GM19395 (cell line): ENCODE data around the gene KRTAP1-1.
"Not testable (repeated sequence)": the region's sequence is repeated elsewhere in the genome, so short reads cannot be mapped to it uniquely, and the experiment has no call there.

ENCODE experiments used
- ATAC-seq: cut with Tn5 transposase; IDR thresholded peaks from one replicate; pipeline ENCODE4 v1.9.1; 2021; ENCODE audit warnings: mild to moderate bottlenecking, moderate library complexity; ENCODE audit not compliant: unreplicated experiment

KRTAP1-1 gene

GRCh38 chr17:41013181-41013580 lies 28.1 kb downstream of the KRTAP1-1 start:
- ATAC-seq: no peak

DNA sequence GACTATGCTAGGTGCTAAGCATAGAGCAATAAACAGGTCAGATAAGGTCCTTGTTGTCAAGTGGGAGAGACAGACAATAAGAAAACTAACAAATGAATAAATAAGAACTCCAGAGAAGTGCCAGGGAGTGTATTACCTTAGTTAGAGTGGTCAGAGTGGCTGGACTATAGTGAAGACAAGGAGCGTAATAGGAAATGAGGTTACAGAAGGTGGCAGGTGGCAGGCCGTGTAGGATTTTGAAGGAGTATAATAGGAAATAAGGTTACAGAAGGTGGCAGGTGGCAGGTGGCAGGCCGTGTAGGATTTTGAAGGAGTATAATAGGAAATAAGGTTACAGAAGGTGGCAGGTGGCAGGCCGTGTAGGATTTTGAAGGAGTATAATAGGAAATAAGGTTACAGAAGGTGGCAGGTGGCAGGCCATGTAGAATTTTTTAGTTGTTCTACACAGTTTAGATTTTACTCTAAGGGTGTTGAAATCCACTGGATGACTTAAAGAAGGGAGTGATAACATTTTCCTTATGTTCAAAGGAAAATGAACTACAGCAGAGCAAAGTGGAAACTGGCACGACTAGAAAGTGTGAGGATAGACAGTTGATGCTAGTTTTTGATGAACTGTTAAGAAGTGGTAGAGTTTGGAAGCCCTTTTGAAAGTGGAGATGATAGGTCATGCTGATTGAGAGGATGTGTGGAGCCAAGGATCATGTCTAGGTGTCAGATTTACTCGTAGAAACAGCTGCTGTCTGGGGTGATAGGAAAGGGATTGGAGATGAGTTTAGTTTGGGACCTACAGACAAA lies 28.7 kb downstream of the KRTAP1-1 start:
- ATAC-seq: no peak

DNA sequence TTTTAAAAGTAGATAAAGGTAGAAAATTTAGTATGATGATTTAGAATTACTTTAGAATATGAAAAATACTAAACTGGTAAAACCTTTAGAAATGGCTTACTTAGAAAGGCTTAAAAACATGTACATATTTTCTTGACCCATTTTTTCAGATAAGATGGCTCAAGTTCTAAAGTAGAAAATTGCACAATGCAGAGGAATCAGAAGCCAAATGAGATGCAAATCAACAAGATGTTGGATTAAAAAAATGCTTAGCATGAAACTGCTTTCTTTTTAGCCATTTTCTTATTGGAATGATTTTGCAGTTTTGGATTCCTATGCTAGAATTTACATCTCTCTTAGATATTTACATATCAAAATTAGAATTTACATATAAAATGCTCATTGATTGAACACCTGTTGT lies 30.8 kb downstream of the KRTAP1-1 start:
- ATAC-seq: no peak

DNA sequence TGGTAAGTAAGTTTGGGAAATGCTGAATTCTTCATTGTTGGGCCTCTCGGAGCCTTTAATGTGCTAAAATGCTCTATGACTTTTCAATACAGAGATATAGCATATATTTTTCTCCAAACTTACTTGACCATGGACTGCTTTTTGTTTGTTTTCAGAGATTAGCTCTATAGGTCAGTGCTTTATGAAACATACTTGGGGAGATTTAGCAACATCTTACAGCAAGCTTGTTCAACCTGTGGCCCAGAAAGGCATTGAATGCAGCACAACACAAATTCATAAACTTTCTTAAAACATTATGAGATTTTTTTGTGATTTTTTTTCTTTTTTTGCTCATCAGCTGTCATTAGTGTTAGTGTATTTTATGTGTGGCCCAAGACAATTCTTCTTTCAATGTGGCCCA lies 31.3 kb downstream of the KRTAP1-1 start:
- no peak for ATAC-seq

DNA sequence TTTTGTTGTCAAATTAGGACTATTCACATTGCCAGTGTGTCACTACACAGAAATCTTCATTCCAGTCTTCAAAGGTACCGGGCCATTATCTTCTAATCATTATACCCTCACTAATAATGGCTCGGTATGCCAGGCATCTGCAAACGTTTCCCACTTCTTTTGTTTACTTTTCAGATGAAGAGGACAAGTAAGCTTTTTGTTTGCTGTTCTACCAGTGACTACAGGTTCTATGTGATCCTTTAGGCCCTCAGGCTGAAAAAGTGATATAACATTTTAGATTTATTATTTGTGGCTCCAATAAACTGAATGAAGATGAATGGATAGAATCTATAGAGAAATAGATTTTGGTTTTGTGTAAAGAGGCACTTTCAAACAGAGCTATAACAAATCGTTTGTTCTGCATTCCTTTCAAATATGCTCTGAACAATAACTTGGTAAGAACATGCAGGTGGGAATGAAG lies 31.9 kb downstream of the KRTAP1-1 start:
- ATAC-seq: no peak

DNA sequence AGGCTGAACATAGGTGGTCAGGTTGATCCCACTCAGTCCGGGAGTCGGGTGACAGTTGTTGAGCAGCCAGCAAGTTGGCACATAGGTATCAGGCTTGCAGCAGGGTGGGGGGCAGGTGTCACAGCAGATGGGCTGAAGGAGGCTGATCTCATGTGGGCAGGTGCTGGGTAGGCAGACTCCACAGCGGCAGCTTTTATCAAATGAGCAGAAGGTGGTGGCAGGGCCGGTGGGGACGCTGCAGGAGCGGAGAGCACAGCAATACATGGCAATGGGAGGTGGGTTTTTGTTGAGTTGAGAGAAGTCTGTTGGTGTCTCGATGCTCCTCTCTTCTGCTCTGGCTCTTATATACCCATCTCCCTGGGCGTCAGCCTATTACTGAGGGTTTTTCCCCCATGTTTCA lies 32.4 kb downstream of the KRTAP1-1 start, which contains the start of gene KRTAP3-1:
KRTAP3-1 (minus strand) TSS at position 318 of the 400 bp plus-strand sequence; CDS start at position 264, 54 bp downstream.
- ATAC-seq: no peak

- no peak for ATAC-seq
Measured at GRCh38 chr17:41004397-41004796, 36.9 kb downstream of the KRTAP1-1 start.

DNA sequence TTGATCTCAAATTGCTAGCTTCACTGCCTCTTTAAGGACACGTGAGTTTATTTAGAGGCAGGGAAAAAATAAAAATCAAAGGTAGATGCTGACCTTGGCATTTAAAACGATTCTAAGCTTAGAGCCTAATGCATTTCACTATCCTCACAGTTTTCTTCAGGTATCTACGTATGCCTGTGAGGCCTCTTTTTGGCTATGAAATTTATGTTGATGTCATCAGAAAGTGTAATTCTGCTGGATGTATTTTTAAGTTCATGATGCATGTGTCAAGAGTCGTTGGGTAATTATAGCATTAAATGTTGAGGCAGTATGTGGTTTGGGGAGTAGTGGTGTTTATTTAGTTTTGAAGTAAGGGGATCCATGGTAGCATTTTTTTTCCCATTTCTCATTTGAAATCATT lies 37.3 kb downstream of the KRTAP1-1 start:
- no peak for ATAC-seq

DNA sequence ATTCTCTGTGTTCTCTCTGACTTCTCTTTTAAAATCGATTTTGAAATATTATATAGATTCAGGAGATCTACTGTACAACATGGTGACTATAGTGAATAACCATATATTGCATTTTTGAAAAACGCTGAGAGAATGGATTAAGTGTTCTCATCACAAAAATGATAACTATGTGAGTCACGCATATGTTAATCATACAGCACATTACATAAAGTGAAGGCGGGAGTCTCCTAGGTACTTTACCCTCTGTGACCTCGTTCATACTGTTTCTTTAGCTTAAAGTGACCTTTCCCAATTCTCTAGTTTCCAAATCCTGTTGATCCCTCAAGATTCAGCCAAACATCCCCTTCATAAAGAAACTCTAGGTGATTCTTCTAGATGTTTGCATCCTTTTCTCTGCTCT lies 38.4 kb downstream of the KRTAP1-1 start:
- ATAC-seq: no peak

GRCh38 chr17:41001795-41002194 lies 39.5 kb downstream of the KRTAP1-1 start:
- ATAC-seq: no peak

DNA sequence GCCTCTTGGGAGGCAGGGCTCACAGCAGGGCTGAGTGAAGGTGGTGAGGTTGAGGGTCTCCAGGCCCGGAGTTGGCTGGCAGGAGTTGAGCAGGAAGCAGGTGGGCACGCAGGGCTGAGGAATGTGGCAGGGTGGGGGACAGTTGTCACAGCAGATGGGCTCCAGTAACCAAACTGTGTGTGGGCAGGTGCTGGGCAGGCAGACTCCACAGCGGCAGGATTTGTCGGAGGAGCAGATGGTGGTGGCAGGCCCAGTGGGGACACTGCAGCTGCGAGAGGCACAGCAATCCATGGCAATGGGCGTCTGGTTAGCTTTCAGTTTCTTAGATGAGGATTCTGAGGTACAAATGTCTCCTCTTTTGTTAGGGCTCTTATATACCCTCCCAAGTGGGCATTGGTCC lies 41.7 kb downstream of the KRTAP1-1 start, which contains the start of gene KRTAP3-2:
KRTAP3-2 (minus strand) TSS at position 344 of the 400 bp plus-strand sequence; CDS start at position 291, 53 bp downstream.
- ATAC-seq: not testable (repeated sequence)

- no peak for ATAC-seq
Measured at GRCh38 chr17:40997361-40997760, 43.9 kb downstream of the KRTAP1-1 start.

- no peak for ATAC-seq
Measured at GRCh38 chr17:40996829-40997228, 44.4 kb downstream of the KRTAP1-1 start.

DNA sequence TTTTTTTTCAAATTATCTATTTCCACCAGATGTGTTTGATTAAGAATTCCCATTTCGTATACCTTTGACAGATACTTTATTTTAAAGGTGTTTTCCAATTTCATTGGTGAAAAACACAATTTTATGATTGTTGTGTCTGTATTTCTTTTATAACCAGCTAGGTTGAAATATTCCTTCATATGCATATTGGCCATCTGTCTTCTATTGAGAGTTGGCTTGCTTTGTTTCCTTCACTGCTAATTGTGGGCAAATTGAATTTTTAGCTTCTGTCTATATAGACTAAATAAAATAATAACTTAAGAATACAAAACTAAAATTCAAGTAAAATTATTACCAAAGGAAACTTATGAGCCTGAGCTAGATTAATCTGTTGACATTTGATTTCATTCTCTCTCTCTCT lies 46.1 kb downstream of the KRTAP1-1 start:
- ATAC-seq: no peak

GRCh38 chr17:40993839-40994238 lies 47.4 kb downstream of the KRTAP1-1 start, which contains the start of gene KRTAP3-3:
Gene KRTAP3-3, minus strand, starts transcription at chr17:40994164. Its CDS starts 67 bp downstream, at chr17:40994097.
- no peak for ATAC-seq

DNA sequence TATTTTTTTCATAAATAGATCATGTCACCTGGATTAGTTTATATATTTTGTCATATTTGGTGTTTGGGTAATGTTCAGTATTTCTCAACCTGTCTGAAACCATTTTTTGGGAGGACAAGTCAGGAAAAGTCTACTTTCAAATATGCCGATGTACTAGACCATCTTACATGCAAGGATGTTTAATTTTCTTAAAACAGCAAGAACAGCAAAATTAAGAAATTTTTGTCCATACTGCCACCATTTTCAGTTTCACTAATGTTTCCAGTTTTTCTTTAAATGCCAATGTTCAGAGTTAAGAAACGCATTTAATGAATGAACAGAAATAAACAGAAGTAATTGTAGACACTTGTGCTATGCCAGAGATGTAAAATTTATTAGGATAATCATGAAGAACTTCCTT lies 48.2 kb downstream of the KRTAP1-1 start:
- no peak for ATAC-seq

DNA sequence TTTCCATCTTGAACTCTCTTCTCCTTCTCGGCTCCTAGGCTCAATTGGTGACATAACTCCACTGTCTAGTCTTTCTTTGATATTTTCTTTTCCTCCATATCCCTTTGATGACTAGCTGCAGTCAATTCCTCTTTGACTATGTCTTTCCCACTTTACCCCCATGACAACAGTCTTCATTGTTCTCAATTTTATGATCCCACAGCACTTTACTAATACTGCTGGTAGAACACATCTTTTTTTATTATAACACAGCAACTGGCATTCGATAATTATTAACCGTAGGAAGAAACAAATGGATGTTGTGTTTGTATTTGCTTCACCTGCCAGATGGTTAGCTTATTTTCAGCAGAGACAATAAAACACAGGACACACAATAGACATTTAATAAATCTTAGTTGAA lies 48.6 kb downstream of the KRTAP1-1 start:
- no peak for ATAC-seq
